Cardiac fibroblast (primary cell): ENCODE measurements around the gene NRXN3.

ENCODE experiments used
- DNase-seq, 2 donors: peaks; one replicate each; pipeline versions ENCODE4 v3.0.0 to v3.0.0-alpha.2; 2010; ENCODE audit warnings: low read depth in 2 of 2
- H3K4me3 ChIP-seq, 2 donors: replicated peaks in 1 of 2; 1 replicate in 1 of 2; 2 replicates in 1 of 2; pipeline ENCODE4 v1.5.1; 2011; ENCODE audit warnings: low read depth in 2 of 2, low read length in 2 of 2, mild to moderate bottlenecking in 2 of 2, moderate library complexity in 1 of 2
- CTCF ChIP-seq: IDR thresholded peaks from one replicate; pipeline ENCODE4 v1.5.1; 2011; ENCODE audit warnings: low read depth, mild to moderate bottlenecking, low read length, inconsistent platforms

NRXN3 gene

DNA sequence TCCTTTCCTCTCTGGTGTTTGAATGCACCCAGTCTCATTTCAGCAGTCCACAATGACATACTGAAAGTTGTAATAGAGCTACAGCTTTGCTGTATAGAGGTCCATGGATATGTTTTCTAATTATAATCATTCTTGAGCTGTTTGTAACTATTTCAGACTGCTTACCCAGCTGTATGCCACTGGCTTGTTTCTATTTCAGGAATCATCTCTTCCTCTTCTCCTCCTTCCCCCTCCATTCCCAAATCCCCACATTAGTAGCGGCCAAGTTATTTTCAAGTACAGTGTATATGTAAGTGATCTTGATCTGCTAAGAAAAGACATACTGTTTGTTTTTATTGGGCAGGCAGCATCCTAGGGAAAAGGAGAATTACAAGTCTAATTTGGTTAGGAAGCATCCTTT, 1266.2 kb downstream of the NRXN3 start:
- no peak overlapping the region for H3K4me3 ChIP-seq
- no peak for DNase-seq
- TF ChIP-seq CTCF: no peak

- TF ChIP-seq CTCF: no peak
- no peak overlapping the region for H3K4me3 ChIP-seq
- DNase-seq: no peak
Measured at GRCh38 chr14:79437951-79438350, 1267.8 kb downstream of the NRXN3 start.

- no peak for TF ChIP-seq CTCF
- no peak for DNase-seq
- H3K4me3 ChIP-seq: no peak overlapping the region
Measured at GRCh38 chr14:79438696-79439342, 1268.6 kb downstream of the NRXN3 start.

DNA sequence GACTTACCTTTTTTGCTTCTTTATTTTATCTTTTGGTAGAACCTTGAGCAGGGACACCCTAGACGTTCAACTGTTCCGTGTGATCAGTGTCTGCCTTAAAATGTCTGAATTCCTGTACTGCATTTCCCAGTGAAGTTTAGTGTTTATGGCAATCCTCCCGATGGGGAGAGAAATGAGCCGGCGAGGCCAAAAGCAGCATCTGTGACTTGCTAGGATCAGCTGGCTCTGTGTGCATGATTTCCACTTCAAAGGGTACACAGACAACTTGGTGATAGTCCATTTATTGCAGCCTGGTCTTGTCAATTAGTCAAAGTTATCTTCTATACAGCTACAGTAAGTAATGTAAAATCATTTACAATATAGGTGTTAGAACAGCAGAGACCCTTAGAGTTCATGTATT, 1272.6 kb downstream of the NRXN3 start:
- no peak overlapping the region for H3K4me3 ChIP-seq
- TF ChIP-seq CTCF: no peak
- no peak for DNase-seq

DNA sequence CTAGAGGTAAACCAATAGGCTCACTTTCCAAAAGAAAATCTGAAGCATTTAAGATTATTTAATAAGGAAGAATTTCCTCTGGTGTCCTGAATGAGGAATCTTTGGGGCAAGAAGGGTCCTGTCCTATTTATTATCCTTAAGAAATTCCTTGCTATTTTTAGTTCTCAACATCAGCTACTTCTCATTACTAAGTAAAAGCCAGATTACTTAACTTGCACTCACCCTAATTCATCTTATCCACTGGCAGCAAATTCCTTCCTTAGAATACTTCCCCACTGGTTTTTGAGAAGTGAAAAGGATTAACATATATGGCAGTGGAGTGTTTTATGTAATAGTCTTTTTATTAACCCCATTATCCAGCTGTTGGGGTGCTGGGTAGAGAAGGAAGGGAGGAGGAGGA, 1273.4 kb downstream of the NRXN3 start:
- TF ChIP-seq CTCF: no peak
- H3K4me3 ChIP-seq: no peak overlapping the region
- no peak for DNase-seq

DNA sequence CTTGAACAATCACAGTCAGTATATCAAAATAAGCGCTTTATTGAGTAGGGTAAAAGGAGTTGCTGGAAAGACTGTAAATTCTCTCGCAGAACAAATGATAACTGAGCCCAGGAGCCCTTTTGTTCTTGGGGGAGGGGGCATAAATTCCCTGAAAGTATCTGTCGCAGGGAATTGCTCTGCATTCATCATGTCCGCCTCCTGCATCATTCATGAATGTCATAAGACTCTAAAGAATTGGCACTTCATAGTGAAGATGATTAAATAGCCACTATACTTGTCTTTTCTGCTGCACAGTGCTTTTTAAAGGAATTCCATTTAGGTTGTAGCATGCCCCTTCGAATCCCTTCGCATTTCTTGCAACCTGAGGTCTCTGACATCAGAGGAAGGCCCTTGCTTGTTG, 1278.8 kb downstream of the NRXN3 start:
- TF ChIP-seq CTCF: no peak
- DNase-seq: no peak

GRCh38 chr14:79451601-79452000, 1281.4 kb downstream of the NRXN3 start:
- H3K4me3 ChIP-seq: no peak overlapping the region
- DNase-seq: no peak
- TF ChIP-seq CTCF: no peak

More for the DNA sequence above, 1278.8 kb downstream of the NRXN3 start:
- H3K4me3 ChIP-seq: no peak overlapping the region
